SK-N-SH (cell line): ENCODE data around the gene NLRC5. TPM values are rescaled to one million over a fixed set of nuclear protein-coding genes. Genes with fewer than 3 reads are reported as not detected.

Experiments
- CTCF ChIA-PET: fragments of 300-600, 350-600 bp; formaldehyde crosslinking; extraction: SDS; loops from one replicate; lab custom pipeline; 2021; lab: Yijun Ruan, JAX
- POLR2A ChIA-PET: fragments of 350-600 bp; sonication (Branson Sonifier 250); formaldehyde crosslinking; extraction: SDS; loops from one replicate; lab custom pipeline; 2020; ENCODE audit warnings: antibody characterized with exemption, inconsistent platforms; lab: Yijun Ruan, JAX
- DNase-seq: peaks from one replicate; pipeline ENCODE4 v3.0.0; 2012
- H2AFZ ChIP-seq: fragments of 200-600 bp; sonication (generic); 2 replicates; pipeline ENCODE4 v1.8.1; 2016; ENCODE audit warnings: antibody characterized with exemption, mild to moderate bottlenecking, low read depth
- H3F3A ChIP-seq: fragments of 200-600 bp; sonication (generic); replicated peaks from 2 replicates; pipeline ENCODE3; 2016; ENCODE audit warnings: antibody characterized with exemption, mild to moderate bottlenecking; ENCODE audit not compliant: insufficient read depth
- H3K27ac ChIP-seq, 2 experiments: fragments of 200-500 bp in 1 of 2; fragments of 200-600 bp in 1 of 2; sonication (Bioruptor generic) in 1 of 2; sonication (generic), shearing (Covaris generic) in 1 of 2; 2 replicates each; pipeline versions ENCODE4 v1.5.1 to v1.6.1; 2014 to 2016; ENCODE audit warnings: low read depth in 2 of 2, inconsistent platforms in 1 of 2, low read length in 1 of 2, mild to moderate bottlenecking in 1 of 2, mixed read lengths in 1 of 2
- H3K27me3 ChIP-seq: fragments of 200-600 bp; sonication (generic), shearing (Covaris generic); 2 replicates; pipeline ENCODE4 v1.6.1; 2016; ENCODE audit warnings: mixed run types; ENCODE audit not compliant: insufficient read depth
- H3K36me3 ChIP-seq, 2 experiments: fragments of 200-500 bp in 1 of 2; fragments of 200-600 bp in 1 of 2; sonication (Bioruptor generic) in 1 of 2; sonication (generic) in 1 of 2; replicated peaks in 1 of 2; 2 replicates each; pipeline versions ENCODE3 to v1.5.1; 2014 to 2016; ENCODE audit warnings: low read length in 1 of 2, mild to moderate bottlenecking in 1 of 2; ENCODE audit not compliant: insufficient read depth in 2 of 2, control insufficient read depth in 1 of 2
- H3K4me1 ChIP-seq, 2 experiments: fragments of 200-500 bp in 1 of 2; fragments of 200-600 bp in 1 of 2; sonication (Bioruptor generic) in 1 of 2; sonication (generic), shearing (Covaris generic) in 1 of 2; 2 replicates each; pipeline versions ENCODE4 v1.5.1 to v1.6.1; 2014 to 2016; ENCODE audit warnings: low read depth in 1 of 2, low read length in 1 of 2, mixed run types in 1 of 2; ENCODE audit not compliant: insufficient read depth in 2 of 2, control insufficient read depth in 1 of 2
- H3K4me2 ChIP-seq: fragments of 200-600 bp; sonication (generic), shearing (Covaris generic); 2 replicates; pipeline ENCODE4 v1.6.1; 2017; ENCODE audit warnings: mixed run types
- H3K4me3 ChIP-seq, 2 experiments: fragments of 200-500 bp in 1 of 2; fragments of 200-600 bp in 1 of 2; sonication (Bioruptor generic) in 1 of 2; sonication (generic), shearing (Covaris generic) in 1 of 2; 2 replicates each; pipeline versions ENCODE4 v1.5.1 to v1.8.1; 2014 to 2016; ENCODE audit warnings: low read depth in 2 of 2, inconsistent platforms in 1 of 2, low read length in 1 of 2, mild to moderate bottlenecking in 1 of 2, mixed read lengths in 1 of 2, moderate library complexity in 1 of 2
- H3K79me2 ChIP-seq: fragments of 200-600 bp; sonication (generic); 2 replicates; pipeline ENCODE4 v1.8.1; 2017; ENCODE audit warnings: mild to moderate bottlenecking; ENCODE audit not compliant: insufficient read depth
- H3K9ac ChIP-seq: fragments of 200-600 bp; sonication (generic); 2 replicates; pipeline ENCODE4 v1.6.1; 2017; ENCODE audit warnings: mixed run types
- H3K9me2 ChIP-seq: fragments of 200-600 bp; sonication (generic); 2 replicates; pipeline ENCODE4 v1.6.1; 2017; ENCODE audit warnings: mixed run types
- H3K9me3 ChIP-seq: fragments of 200-600 bp; sonication (generic); 2 replicates; pipeline ENCODE4 v1.6.1; 2017; ENCODE audit warnings: mixed run types, mild to moderate bottlenecking, moderate library complexity
- H4K20me1 ChIP-seq: fragments of 200-600 bp; sonication (generic); 2 replicates; pipeline ENCODE4 v1.6.1; 2017; ENCODE audit warnings: mild to moderate bottlenecking, mixed run types; ENCODE audit not compliant: insufficient read depth
- ELF1 ChIP-seq: IDR thresholded peaks from 2 replicates; pipeline ENCODE4 v1.4.0; 2012
- EZH2phosphoT487 ChIP-seq: fragments of 200-600 bp; sonication (generic); IDR thresholded peaks from 2 replicates; pipeline ENCODE4 v1.6.1; 2017; ENCODE audit warnings: low read depth, mixed run types, mild to moderate bottlenecking, antibody characterized with exemption, moderate library complexity, borderline replicate concordance
- GATA2 ChIP-seq: sonication (generic); formaldehyde crosslinking; IDR thresholded peaks from 2 replicates; pipeline ENCODE4 v1.5.0; 2020; ENCODE audit warnings: mild to moderate bottlenecking, missing genetic modification reagents
- JUND ChIP-seq: IDR thresholded peaks from 2 replicates; pipeline ENCODE4 v1.4.0; 2012
- MEF2A ChIP-seq: IDR thresholded peaks from 2 replicates; pipeline ENCODE4 v1.4.0; 2012; ENCODE audit warnings: low read depth, borderline replicate concordance
- MXI1 ChIP-seq: IDR thresholded peaks from 2 replicates; pipeline ENCODE4 v1.6.1; 2012; ENCODE audit warnings: mild to moderate bottlenecking, low read depth, low read length, improper control_type of control experiment
- NFIC ChIP-seq: IDR thresholded peaks from 2 replicates; pipeline ENCODE4 v1.4.0; 2012; ENCODE audit warnings: borderline replicate concordance
- RAD21 ChIP-seq: IDR thresholded peaks from 2 replicates; pipeline ENCODE4 v1.6.1; 2012; ENCODE audit warnings: mild to moderate bottlenecking, low read length
- RFX5 ChIP-seq: IDR thresholded peaks from 2 replicates; pipeline ENCODE4 v1.6.1; 2012; ENCODE audit warnings: mild to moderate bottlenecking, improper control_type of control experiment, low read length
- RXRA ChIP-seq: IDR thresholded peaks from 2 replicates; pipeline ENCODE4 v1.4.0; 2012; ENCODE audit warnings: low read depth, mild to moderate bottlenecking, borderline replicate concordance
- SIN3A ChIP-seq: IDR thresholded peaks from 2 replicates; pipeline ENCODE4 v1.6.1; 2012; ENCODE audit warnings: low read depth, mild to moderate bottlenecking, low read length, moderate library complexity, borderline replicate concordance
- SMC3 ChIP-seq: IDR thresholded peaks from 2 replicates; pipeline ENCODE4 v1.6.1; 2012; ENCODE audit warnings: low read depth, low read length, improper control_type of control experiment
- TAF1 ChIP-seq: IDR thresholded peaks from 2 replicates; pipeline ENCODE4 v1.6.1; 2012; ENCODE audit warnings: low read depth, mild to moderate bottlenecking, low read length, moderate library complexity, borderline replicate concordance
- TEAD4 ChIP-seq: IDR thresholded peaks from 2 replicates; pipeline ENCODE4 v1.4.0; 2012; ENCODE audit warnings: mild to moderate bottlenecking, borderline replicate concordance; ENCODE audit not compliant: insufficient read depth
- YY1 ChIP-seq: IDR thresholded peaks from 2 replicates; pipeline ENCODE4 v1.4.0; 2012; ENCODE audit warnings: low read depth, mild to moderate bottlenecking
- WGBS: methylation state at CpG from one replicate; pipeline ENCODE4 v1.1.6; 2017; ENCODE audit warnings: low lambda C conversion rate; 5-methylcytosine and 5-hydroxymethylcytosine counted together
- polyA plus RNA-seq, 3 experiments: library from polyadenylated mRNA; depleted of rRNA; stranded (reverse); fragments of >200 nt; gene quantifications; 2 replicates each; pipeline ENCODE4 v1.2.3, GENCODE V29; 2012
- TF ChIP-seq, protein P1 (sequence below): IDR thresholded peaks from 2 replicates; pipeline ENCODE4 v1.4.0; 2012; ENCODE audit warnings: low read depth, borderline replicate concordance
- TF ChIP-seq, protein P2 (sequence below): IDR thresholded peaks from 2 replicates; pipeline ENCODE4; 2012
- TF ChIP-seq, protein P3 (sequence below): IDR thresholded peaks from 2 replicates; pipeline ENCODE4 v1.6.1; 2012; ENCODE audit warnings: mild to moderate bottlenecking, low read depth, low read length, moderate library complexity

Gene NLRC5
- polyA plus RNA-seq, 1 of the 3 experiments (the other 2 are of a cell fraction) = 6.5 TPM

- TF ChIP-seq EZH2phosphoT487 = no peak
- no peak for TF ChIP-seq YY1
Observed at GRCh38 chr16:56939801-56940200, 49.6 kb upstream of the NLRC5 start (continued).

DNA sequence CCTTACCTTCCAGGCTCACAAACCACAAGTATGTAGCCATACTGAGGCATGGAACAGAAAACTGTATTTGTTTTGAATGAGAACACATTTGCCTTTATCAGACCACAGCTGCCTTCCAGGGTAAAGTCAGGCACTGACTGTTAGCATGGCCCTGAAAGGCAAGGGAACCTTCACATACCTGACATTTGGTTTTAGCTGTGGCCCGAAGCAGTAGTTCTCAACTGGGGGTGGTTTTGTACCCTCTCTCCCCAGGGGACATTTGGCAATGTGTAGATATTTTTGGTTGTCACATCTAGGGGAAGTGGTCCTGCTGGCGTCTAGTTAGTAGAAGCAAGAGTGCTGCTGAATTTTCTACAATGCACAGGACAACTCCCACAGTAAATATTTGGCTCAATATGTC lies 48.3 kb upstream of the NLRC5 start:
- DNase-seq = no peak
- TF ChIP-seq GATA2 (CRISPR knock-in tag) (no peak), TAF1 (no peak), EZH2phosphoT487 (no peak), MEF2A (no peak), NFIC (no peak)
- TF ChIP-seq, protein P1, sequence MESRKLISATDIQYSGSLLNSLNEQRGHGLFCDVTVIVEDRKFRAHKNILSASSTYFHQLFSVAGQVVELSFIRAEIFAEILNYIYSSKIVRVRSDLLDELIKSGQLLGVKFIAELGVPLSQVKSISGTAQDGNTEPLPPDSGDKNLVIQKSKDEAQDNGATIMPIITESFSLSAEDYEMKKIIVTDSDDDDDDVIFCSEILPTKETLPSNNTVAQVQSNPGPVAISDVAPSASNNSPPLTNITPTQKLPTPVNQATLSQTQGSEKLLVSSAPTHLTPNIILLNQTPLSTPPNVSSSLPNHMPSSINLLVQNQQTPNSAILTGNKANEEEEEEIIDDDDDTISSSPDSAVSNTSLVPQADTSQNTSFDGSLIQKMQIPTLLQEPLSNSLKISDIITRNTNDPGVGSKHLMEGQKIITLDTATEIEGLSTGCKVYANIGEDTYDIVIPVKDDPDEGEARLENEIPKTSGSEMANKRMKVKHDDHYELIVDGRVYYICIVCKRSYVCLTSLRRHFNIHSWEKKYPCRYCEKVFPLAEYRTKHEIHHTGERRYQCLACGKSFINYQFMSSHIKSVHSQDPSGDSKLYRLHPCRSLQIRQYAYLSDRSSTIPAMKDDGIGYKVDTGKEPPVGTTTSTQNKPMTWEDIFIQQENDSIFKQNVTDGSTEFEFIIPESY = no peak
- TF ChIP-seq, protein P2, sequence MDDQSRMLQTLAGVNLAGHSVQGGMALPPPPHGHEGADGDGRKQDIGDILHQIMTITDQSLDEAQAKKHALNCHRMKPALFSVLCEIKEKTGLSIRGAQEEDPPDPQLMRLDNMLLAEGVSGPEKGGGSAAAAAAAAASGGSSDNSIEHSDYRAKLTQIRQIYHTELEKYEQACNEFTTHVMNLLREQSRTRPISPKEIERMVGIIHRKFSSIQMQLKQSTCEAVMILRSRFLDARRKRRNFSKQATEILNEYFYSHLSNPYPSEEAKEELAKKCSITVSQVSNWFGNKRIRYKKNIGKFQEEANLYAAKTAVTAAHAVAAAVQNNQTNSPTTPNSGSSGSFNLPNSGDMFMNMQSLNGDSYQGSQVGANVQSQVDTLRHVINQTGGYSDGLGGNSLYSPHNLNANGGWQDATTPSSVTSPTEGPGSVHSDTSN = no peak
- Histone ChIP-seq H3K27me3 (no peaks in the 10 kb centered on the region), H3K9ac (no peak overlapping the region), H3K36me3 (peaks cover 85 to 86% of the 10 kb centered on the region in 2 experiments), H3K9me2 (no peaks in the 10 kb centered on the region), H3K4me3 (no peak overlapping the region), H3K4me2 (no peak overlapping the region), H3K27ac (no peak overlapping the region), H3F3A (peaks cover 39% of the 10 kb centered on the region), H4K20me1 (peaks cover 59% of the 10 kb centered on the region), H3K79me2 (peaks cover 44% of the 10 kb centered on the region), H3K9me3 (no peaks in the 10 kb centered on the region), H3K4me1 (peaks cover 3 to 4% of the 10 kb centered on the region in 2 experiments; a peak in 2 of 4 replicates), H2AFZ (no peak overlapping the region)
- ChIA-PET POLR2A (interaction anchor here (1.1 kb wide), 2 partner anchors 10 to 152 kb away, joined by 3 read pairs; no protein-coding TSS in a partner anchor), CTCF (interaction anchor here (1.1 to 1.7 kb wide), 3 partner anchors 10 to 78 kb away, joined by 3 to 12 read pairs (median 8); no protein-coding TSS in a partner anchor)
- 92% methylated on average over 2 of the region's 2 CpGs for WGBS

DNA sequence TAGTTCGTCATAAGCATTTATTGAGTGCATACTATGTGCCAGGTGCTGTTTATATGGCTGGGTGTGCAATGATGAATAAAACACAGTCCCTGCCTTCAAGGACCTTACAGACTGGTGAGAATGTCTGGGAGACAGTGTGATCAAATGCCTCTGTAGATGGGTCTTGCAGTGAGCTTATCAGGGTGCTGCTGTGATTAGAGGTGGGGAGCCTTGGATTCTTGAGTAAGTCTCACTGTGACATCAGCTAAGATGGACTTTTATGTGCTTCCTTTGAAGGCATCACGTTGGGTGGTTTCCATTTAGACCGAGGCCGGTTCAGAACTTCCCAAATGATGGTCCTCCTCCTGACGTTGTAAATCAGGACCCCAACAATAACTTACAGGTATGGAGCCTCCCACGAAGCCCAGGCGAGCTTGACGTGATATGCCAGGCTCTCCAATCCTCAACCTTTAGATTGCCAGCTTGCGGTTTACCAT lies 47.5 kb upstream of the NLRC5 start:
- ChIA-PET POLR2A (interaction anchor here (1.1 kb wide), 2 partner anchors 10 to 151 kb away, joined by 3 read pairs; no protein-coding TSS in a partner anchor), CTCF (interaction anchor here (1.0 to 1.7 kb wide), 4 partner anchors 9 to 79 kb away, joined by 3 to 12 read pairs (median 6); no protein-coding TSS in a partner anchor)
- Histone ChIP-seq H3K9me2 (no peaks in the 10 kb centered on the region), H3K4me2 (no peak overlapping the region), H3K9me3 (no peaks in the 10 kb centered on the region), H3K9ac (no peak overlapping the region), H3K79me2 (peaks cover 36% of the 10 kb centered on the region), H3K27ac (no peak overlapping the region), H3K4me3 (no peak overlapping the region), H2AFZ (no peak overlapping the region), H3F3A (peaks cover 46% of the 10 kb centered on the region), H3K27me3 (no peaks in the 10 kb centered on the region), H4K20me1 (peaks cover 53% of the 10 kb centered on the region), H3K36me3 (peaks cover 78 to 81% of the 10 kb centered on the region in 2 experiments), H3K4me1 (peaks cover 0 to 4% of the 10 kb centered on the region in 2 experiments; a peak in 1 of 4 replicates)
- no peak for DNase-seq
- TF ChIP-seq RFX5 = no peak
- TF ChIP-seq MXI1 = no peak
- TF ChIP-seq JUND = no peak
- no peak for TF ChIP-seq RXRA
- TF ChIP-seq ELF1 = no peak
- TF ChIP-seq MEF2A = no peak
- no peak for TF ChIP-seq TAF1
- TF ChIP-seq SMC3 = no peak
- TF ChIP-seq GATA2 (CRISPR knock-in tag) = no peak
- TF ChIP-seq SIN3A = no peak
- TF ChIP-seq RAD21 = no peak
- no peak for TF ChIP-seq YY1
- no peak for TF ChIP-seq TEAD4
- TF ChIP-seq, protein P3, sequence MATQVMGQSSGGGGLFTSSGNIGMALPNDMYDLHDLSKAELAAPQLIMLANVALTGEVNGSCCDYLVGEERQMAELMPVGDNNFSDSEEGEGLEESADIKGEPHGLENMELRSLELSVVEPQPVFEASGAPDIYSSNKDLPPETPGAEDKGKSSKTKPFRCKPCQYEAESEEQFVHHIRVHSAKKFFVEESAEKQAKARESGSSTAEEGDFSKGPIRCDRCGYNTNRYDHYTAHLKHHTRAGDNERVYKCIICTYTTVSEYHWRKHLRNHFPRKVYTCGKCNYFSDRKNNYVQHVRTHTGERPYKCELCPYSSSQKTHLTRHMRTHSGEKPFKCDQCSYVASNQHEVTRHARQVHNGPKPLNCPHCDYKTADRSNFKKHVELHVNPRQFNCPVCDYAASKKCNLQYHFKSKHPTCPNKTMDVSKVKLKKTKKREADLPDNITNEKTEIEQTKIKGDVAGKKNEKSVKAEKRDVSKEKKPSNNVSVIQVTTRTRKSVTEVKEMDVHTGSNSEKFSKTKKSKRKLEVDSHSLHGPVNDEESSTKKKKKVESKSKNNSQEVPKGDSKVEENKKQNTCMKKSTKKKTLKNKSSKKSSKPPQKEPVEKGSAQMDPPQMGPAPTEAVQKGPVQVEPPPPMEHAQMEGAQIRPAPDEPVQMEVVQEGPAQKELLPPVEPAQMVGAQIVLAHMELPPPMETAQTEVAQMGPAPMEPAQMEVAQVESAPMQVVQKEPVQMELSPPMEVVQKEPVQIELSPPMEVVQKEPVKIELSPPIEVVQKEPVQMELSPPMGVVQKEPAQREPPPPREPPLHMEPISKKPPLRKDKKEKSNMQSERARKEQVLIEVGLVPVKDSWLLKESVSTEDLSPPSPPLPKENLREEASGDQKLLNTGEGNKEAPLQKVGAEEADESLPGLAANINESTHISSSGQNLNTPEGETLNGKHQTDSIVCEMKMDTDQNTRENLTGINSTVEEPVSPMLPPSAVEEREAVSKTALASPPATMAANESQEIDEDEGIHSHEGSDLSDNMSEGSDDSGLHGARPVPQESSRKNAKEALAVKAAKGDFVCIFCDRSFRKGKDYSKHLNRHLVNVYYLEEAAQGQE = no peak
- 80% methylated on average over 9 of the region's 9 CpGs for WGBS
